HUDEP-2 (cell line): ENCODE data around the gene HABP4.
A peak's percentile ranks its signal among the peaks of the same experiment; 100 is the strongest.

Experiments
- DNase-seq, 76 experiments: peaks; one replicate each; lab custom pipeline; 2025; ENCODE audit not compliant: unreplicated experiment in 76 of 76; lab: John Stamatoyannopoulos, UW

HABP4 gene

DNA sequence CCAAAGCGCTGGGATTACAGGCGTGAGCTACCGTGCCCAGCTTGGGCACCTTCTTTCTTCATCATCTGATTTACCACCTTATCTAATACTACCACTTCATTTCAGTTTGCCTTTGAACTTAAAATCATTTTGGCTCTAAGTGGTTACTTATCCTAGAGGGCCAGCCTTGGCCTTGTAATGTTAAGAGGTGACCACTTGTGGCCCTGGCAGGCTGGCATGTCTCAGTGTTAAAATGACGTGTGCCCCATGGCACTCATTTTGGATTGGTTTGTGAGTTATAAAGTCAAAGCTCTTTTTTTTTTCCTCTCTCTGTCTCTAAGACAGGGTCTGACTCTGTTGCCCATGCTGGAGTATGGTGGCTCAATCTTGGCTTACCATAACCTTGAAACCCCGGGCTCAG, 17.8 kb downstream of the HABP4 start:
- no peak for DNase-seq

DNA sequence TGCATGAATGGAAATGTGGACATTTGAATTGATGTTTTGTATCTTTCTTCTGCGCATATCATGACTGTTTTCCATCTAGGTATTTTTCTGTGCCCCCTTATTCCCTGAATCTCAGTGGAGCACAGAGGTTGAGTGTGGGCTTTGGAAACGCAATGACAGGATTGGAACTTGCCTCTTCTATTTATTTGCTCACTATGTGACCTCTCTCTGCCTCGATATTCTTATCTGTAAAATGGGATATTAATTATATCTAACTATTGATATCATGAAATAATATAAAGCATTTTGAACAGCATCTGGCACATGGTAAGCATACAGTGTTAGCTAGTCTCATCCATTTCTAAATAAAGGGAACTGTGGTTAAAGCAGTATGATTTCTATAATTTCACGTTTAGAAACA, 26.0 kb downstream of the HABP4 start:
- DNase-seq = no peak

- DNase-seq = peak in 31 of 76 experiments; percentile 1 to 60 (median 23)
These were observed 26.6 kb downstream of the HABP4 start for GRCh38 chr9:96476591-96476990.

DNA sequence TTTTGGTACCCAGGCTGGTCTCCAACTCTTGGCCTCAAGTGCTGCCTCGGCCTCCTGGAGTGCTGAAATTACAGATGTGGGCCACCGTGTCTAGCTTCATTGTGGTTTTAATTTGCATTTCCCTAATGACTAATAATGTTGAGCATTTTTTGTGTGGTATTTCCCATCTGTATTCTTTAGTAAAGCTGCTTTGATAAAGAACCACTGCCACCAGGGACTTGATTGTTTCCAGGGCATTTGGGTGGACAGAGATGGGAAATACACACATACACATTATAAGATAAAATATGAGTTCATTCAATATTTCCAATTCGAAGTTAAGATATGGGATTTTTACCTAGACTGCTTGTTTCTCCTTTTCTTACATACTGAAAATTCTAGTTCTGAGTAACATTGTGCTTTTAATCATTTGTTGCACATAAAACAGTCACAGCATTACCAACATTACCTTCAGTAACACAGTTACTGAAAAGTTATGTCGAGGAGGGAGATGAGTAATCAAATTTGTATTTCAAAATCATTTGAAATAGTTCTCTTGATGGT, 28.9 kb downstream of the HABP4 start:
- no peak for DNase-seq

GRCh38 chr9:96480736-96481135, 30.8 kb downstream of the HABP4 start:
- no peak for DNase-seq

GRCh38 chr9:96482476-96482875, 32.5 kb downstream of the HABP4 start:
- no peak for DNase-seq

DNA sequence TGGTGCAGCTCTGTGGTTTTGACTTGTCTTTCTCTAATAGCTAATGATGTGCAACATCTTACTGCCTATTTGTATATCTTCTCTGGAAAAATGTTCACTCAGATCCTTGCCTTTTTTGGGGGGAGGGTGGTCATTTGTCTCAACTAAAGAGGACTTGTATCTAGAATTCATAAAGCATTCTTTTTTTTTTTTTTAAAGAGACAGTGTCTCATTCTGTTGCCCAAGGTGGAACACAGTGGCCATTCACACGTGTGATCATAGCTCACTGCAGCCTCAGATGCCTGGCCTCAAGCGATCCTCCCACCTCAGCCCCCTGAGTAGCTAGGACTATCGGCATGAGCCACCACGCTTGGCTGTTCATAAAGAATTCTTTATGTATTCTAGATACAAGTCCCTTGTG, 33.2 kb downstream of the HABP4 start:
- DNase-seq = no peak

- no peak for DNase-seq
These were observed 33.9 kb downstream of the HABP4 start for GRCh38 chr9:96483733-96484390.

- DNase-seq = no peak
These were observed 34.6 kb downstream of the HABP4 start for GRCh38 chr9:96484521-96484931.

GRCh38 chr9:96485280-96485679, 35.3 kb downstream of the HABP4 start:
- no peak for DNase-seq

DNA sequence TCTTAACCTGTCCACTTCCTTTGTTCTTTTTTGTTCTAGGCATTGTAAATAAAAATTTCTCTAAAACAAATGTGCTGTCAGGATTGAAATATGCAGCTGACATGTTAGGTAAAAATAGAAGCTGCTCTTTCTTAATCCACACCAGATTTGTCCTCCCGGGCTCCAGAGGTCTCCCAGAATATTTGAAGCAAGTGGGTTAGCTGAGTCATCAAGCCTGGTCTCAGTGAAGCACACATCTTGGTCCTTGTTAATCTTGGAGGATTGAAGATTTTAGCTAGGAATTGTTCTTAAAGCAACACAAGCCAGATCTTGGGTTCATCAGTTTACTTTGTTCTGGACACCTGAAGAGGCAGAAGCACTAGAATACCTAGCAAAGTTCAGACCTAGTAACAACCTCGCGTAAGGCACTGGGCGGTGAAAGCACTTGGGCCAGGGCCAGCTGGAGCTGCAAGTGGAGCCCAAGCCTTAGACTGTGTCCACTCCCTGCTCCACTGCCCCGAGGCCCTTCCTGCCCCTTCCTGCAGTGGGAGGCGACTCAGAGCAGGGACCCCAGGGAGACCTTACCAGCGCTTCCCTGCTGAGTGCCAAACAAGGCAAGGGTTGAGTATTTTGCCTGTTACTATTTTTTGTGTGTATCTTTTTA, 36.5 kb downstream of the HABP4 start:
- DNase-seq = no peak

- no peak for DNase-seq
These were observed 37.0 kb downstream of the HABP4 start for GRCh38 chr9:96487029-96487396.

GRCh38 chr9:96487949-96488348, 38.0 kb downstream of the HABP4 start:
- DNase-seq = no peak

DNA sequence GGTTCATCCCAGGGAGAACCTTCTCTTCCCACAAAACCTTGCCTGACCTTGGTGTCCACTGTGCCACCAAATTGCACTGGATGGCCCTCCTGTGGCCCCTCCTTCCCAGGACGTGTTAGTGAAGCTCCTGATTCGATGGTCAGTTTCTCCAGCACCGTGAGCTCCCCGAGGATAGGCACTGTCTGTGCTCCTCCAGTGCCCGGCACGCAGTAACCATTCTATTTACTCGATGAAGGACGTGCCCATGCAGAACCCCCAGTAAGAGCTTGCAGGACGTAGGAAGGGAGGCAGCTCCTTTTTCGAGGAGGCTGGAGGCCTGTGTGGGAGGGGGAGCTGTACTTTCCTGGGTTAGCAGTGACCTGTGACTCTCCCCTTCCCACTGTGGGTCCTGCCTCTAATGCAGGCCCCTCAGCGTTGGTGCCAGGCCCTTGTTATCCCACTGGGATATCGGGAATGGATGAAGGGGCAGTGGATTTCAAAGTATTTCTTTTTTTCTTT, 39.6 kb downstream of the HABP4 start:
- DNase-seq = no peak

DNA sequence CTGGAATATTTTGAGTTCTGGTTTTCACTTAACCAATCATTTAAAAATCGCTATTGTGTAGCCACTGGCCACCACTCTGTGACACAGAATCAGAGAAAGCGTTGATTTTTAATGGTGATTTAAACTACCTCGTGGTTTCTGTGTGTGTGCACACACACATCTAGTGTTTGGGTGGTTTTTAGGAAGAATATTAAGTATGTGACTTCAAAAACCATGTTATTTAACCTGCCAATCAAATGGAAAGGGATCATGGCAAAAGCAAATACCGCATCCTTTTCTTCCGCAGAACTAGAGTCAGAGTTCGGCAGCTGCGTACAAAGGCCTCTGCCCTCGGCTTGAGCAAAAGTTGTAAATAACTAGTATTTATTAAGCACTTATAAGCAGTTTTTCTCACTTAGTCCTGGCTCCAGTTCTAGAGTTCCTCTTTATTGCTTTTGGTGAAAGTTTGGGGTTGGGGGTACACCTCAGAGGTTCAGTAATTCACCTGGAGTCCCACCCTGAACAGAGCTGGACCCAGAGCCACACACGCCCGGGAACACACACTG, 40.6 kb downstream of the HABP4 start:
- no peak for DNase-seq

DNA sequence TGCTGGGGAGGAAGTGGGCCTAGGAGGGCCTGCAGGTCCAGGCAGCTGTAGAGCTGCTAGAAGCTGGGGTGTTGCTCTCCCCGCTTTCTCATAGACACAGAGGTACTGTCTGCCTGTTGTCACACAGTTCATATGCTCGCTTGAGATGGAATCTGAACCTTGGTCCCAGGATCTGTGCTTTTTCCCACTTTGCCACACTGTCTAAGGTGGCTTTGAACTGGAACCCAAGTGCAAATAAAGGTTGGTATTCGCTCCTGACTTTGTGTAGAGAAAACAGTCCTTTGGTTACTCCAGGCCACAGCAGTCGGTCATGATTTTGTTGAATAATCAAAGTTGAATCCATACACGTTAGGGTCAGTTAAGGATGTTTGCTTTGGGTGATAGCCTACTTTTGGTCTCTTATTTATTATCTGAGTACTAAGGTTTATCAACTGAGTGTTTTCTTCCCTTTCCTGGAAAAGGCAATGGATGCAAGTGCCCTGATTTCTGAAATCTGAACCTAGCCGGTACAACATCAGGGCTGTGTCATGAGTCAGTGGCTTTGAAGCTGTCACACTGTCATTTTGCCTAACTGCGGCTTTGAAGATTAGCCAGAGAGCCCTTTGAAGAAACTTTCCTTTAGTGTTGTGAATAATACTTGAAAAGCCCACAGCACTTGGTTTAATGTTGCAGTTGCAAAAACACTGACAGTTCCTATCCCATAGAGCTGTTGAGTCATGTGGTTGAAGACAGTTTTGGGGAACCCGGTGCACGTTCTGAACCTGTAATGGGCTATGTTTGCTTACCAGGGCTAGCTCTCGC, 41.3 kb downstream of the HABP4 start:
- DNase-seq = no peak

DNA sequence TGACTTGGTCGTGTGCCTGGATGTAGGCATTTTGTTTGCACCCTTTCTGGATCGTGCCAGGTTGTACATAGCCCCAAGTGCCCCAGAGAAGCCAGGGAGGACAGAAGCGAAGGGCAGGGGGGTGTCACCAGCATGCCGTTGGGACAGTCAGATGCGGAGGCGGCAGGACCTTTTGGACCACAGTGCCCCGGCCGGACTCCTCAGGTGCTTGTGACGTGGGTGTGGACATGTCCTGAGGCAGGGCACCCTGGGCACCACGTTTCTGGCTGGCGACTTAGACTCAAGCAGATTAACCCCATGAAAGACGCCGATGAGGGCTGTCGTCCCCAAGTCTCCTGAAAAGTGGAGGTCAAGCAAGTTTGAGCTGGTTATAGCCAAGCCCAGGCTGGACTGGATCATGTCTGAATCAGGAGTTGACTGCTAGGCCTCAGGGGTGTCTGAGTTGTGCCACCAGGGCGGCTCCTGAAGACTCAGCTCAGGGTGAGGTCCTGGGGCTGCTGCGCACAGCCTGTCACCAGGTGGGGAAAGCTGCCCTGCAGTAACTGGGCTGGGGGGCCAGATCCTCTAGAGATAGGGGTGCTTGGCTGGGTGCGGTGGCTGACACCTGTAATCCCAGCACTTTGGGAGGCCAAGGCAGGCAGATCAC, 42.0 kb downstream of the HABP4 start:
- DNase-seq = no peak

GRCh38 chr9:96492993-96493531, 43.1 kb downstream of the HABP4 start:
- DNase-seq = no peak

GRCh38 chr9:96493757-96494156, 43.8 kb downstream of the HABP4 start:
- DNase-seq = no peak

DNA sequence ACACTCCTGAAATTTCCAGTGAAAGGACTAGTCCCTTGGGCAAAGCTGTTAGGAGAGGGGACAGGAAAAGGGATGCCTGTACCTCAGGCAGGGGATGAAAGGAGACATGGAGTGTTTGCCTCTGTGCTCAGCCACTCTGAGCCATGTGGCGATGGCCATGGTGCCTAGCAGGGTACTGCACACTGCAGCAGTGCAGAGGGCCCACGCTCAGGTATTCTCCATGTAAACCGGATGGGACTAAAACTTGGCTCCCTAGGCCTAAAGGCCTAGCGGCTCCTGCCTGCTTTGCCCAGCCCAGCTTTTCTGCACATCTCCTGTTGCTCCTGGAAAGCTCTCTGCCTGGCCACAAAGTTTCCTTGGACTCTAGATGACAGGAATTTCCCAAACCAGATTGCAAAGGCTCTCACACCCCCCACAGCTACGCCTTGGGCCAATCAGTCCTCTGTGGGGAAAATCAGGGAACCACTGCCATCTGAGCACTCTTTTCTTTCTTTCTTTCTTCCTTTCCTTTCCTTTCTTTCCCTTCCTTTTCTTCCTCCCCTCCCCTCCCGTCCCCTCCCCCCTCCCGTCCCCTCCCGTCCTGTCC, 44.3 kb downstream of the HABP4 start:
- DNase-seq = no peak
